GM12891 (cell line): ENCODE results near the gene HUNK.

Source experiments
- POLR2A ChIP-seq: IDR thresholded peaks from 2 replicates; pipeline ENCODE4 v1.6.1; 2011; ENCODE audit warnings: low read depth, low read length, control low read depth
- TAF1 ChIP-seq: IDR thresholded peaks from 2 replicates; pipeline ENCODE4 v1.6.1; 2011; ENCODE audit warnings: low read depth, low read length, control low read depth

- TF ChIP-seq POLR2A (no peak), TAF1 (no peak)
Measured at GRCh38 chr21:31847761-31848160, 25.1 kb upstream of the HUNK start.
